ENCODE measurements around the gene LPP. TPM values are rescaled to one million over a fixed set of nuclear protein-coding genes. Genes with fewer than 3 reads are reported as not detected.

LPP gene
- total RNA-seq, 1 experiment from 2014 or later, result 54.0 TPM

DNA sequence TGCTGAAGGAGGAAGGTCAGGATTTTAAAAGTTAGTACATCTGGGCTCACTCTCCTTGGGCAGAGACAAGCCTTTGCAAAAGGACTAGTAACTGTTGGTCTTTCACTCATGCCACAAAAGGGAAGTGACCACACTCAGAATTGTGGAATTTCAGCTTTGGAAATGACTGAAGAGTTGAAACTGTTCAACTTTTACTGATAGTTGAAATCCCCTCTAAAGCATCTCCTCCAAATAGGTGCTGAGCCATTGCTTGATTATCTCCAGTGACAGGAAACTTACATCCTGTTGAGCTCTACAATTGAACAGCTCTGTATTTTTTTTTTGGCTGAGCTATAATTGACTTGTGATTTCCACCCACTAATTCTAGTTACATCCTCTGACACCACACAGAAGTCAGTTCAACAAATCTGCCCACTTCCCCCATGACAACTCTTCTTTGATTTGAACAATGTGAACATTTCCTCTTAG lies 763.0 kb downstream of the LPP start:
- H4K20me1 ChIP-seq (ENCODE audit: insufficient read depth), result no peaks in the 10 kb centered on the region
- TF ChIP-seq POLR2AphosphoS5 (IDR thresholded peaks at IDR 0.05; ENCODE audit: low read depth, low read length), result no peak
- TF ChIP-seq JUND (IDR thresholded peaks at IDR 0.05), result no peak
- TF ChIP-seq ELF1 (IDR thresholded peaks at IDR 0.05; ENCODE audit: borderline replicate concordance, low read depth), result no peak
- TF ChIP-seq POLR2A (IDR thresholded peaks at IDR 0.05; ENCODE audit: borderline replicate concordance, extremely low read depth, insufficient read depth, insufficient read length), result no peak
- BruUV-seq (replicated peaks), result no TSS peak
- no peak overlapping the region for H3K27ac ChIP-seq (ENCODE audit: low read depth, low read length)
- H3K9ac ChIP-seq (ENCODE audit: low read length), result no peak overlapping the region
- H3K36me3 ChIP-seq (ENCODE audit: control insufficient read depth in 1 of 2, insufficient read depth in 2 of 2, low read length in 2 of 2), result no peaks in the 10 kb centered on the region
- ChIA-PET RAD21 (ENCODE audit: low non-redundant PET in 1 of 2, low total read pairs in 2 of 2, uncharacterized antibody in 2 of 2, unreplicated experiment in 2 of 2) (no interaction called here), POLR2A (no interaction called here), CTCF (no interaction called here)
- H3K9me2 ChIP-seq (ENCODE audit: insufficient read depth), result no peaks in the 10 kb centered on the region
- intact Hi-C loops (cut with micrococcal nuclease), result no loop called here
- no peaks in the 10 kb centered on the region for H3K79me2 ChIP-seq (ENCODE audit: insufficient read depth, low read length)
- H2AFZ ChIP-seq (ENCODE audit: low read depth, low read length, poor library complexity, severe bottlenecking), result no peak overlapping the region
- H3K4me3 ChIP-seq (replicated peaks in 1 of 2; ENCODE audit: low read depth in 1 of 2, low read length in 2 of 2), result no peak overlapping the region
- no peaks in the 10 kb centered on the region for H3K4me1 ChIP-seq (ENCODE audit: control insufficient read depth in 1 of 2, insufficient read depth in 2 of 2, low read length in 2 of 2)
- no peaks in the 10 kb centered on the region; a peak in 1 of 4 replicates for H3K9me3 ChIP-seq (ENCODE audit: control insufficient read depth in 1 of 2, insufficient read depth in 1 of 2, low read depth in 1 of 2, low read length in 2 of 2)
- no peaks in the 10 kb centered on the region for H3K27me3 ChIP-seq (ENCODE audit: insufficient read depth, low read length)
- ATAC-seq, result no peak
- no peak overlapping the region for H3K4me2 ChIP-seq (ENCODE audit: low read length)
- DNase-seq (ENCODE audit: low read depth, low spot score), result no peak

DNA sequence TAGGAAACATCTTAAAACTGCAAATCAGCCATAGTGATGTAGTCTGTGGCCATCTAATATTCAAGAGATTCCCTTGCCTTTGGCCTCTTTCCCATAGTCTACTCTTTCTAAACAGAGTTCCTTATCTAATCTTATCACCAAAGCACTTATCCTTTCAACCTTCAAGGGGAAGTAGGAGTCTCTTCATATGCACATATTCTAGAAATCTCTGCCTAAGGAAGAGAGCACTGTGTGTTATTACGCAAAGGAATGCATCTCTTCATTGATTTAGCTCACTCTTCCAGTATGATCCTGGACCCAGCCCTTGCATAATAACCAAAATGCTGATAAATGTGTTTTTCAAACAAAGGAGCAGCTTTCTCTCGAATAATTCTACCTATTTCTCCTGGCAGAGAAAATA lies 764.1 kb downstream of the LPP start:
- Histone ChIP-seq H3K9me3 (ENCODE audit: control insufficient read depth in 1 of 2, insufficient read depth in 1 of 2, low read depth in 1 of 2, low read length in 2 of 2) (no peaks in the 10 kb centered on the region; a peak in 1 of 4 replicates), H3K27ac (ENCODE audit: low read depth, low read length) (no peak overlapping the region), H4K20me1 (ENCODE audit: insufficient read depth) (no peaks in the 10 kb centered on the region), H3K4me1 (ENCODE audit: control insufficient read depth in 1 of 2, insufficient read depth in 2 of 2, low read length in 2 of 2) (no peaks in the 10 kb centered on the region), H3K36me3 (ENCODE audit: control insufficient read depth in 1 of 2, insufficient read depth in 2 of 2, low read length in 2 of 2) (no peaks in the 10 kb centered on the region), H3K27me3 (ENCODE audit: insufficient read depth, low read length) (no peaks in the 10 kb centered on the region), H3K9me2 (ENCODE audit: insufficient read depth) (no peaks in the 10 kb centered on the region), H3K4me3 (replicated peaks in 1 of 2; ENCODE audit: low read depth in 1 of 2, low read length in 2 of 2) (no peak overlapping the region), H3K4me2 (ENCODE audit: low read length) (no peak overlapping the region), H2AFZ (ENCODE audit: low read depth, low read length, poor library complexity, severe bottlenecking) (no peak overlapping the region), H3K79me2 (ENCODE audit: insufficient read depth, low read length) (no peaks in the 10 kb centered on the region), H3K9ac (ENCODE audit: low read length) (no peak overlapping the region)
- ATAC-seq (no peak), DNase-seq (ENCODE audit: low read depth, low spot score) (no peak)
- TF ChIP-seq FOSL1 (IDR thresholded peaks at IDR 0.05; ENCODE audit: low read depth) (no peak), SP1 (IDR thresholded peaks at IDR 0.05; ENCODE audit: low read depth) (no peak)
- TF ChIP-seq, protein P1, sequence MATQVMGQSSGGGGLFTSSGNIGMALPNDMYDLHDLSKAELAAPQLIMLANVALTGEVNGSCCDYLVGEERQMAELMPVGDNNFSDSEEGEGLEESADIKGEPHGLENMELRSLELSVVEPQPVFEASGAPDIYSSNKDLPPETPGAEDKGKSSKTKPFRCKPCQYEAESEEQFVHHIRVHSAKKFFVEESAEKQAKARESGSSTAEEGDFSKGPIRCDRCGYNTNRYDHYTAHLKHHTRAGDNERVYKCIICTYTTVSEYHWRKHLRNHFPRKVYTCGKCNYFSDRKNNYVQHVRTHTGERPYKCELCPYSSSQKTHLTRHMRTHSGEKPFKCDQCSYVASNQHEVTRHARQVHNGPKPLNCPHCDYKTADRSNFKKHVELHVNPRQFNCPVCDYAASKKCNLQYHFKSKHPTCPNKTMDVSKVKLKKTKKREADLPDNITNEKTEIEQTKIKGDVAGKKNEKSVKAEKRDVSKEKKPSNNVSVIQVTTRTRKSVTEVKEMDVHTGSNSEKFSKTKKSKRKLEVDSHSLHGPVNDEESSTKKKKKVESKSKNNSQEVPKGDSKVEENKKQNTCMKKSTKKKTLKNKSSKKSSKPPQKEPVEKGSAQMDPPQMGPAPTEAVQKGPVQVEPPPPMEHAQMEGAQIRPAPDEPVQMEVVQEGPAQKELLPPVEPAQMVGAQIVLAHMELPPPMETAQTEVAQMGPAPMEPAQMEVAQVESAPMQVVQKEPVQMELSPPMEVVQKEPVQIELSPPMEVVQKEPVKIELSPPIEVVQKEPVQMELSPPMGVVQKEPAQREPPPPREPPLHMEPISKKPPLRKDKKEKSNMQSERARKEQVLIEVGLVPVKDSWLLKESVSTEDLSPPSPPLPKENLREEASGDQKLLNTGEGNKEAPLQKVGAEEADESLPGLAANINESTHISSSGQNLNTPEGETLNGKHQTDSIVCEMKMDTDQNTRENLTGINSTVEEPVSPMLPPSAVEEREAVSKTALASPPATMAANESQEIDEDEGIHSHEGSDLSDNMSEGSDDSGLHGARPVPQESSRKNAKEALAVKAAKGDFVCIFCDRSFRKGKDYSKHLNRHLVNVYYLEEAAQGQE (IDR thresholded peaks at IDR 0.05; ENCODE audit: low read depth), result no peak
- no TSS peak for BruUV-seq (replicated peaks)
- POLR2A ChIA-PET, result no interaction called here
- intact Hi-C loops (cut with micrococcal nuclease), result no loop called here
- CTCF ChIA-PET, result interaction anchor here (1.4 kb wide), 1 partner anchor 1180 kb away, joined by 3 read pairs; no protein-coding TSS in a partner anchor
- RAD21 ChIA-PET (ENCODE audit: low non-redundant PET in 1 of 2, low total read pairs in 2 of 2, uncharacterized antibody in 2 of 2, unreplicated experiment in 2 of 2), result no interaction called here
